Limb (tissue), 2 donors: ENCODE measurements around the gene FBXO42.

ENCODE experiments used
- DNase-seq, 2 donors: peaks; one replicate each; pipeline ENCODE4 v3.0.0-alpha.2; 2016; ENCODE audit errors: extremely low spot score in 2 of 2

FBXO42 gene

GRCh38 chr1:16326833-16327404, 25.4 kb downstream of the FBXO42 start:
- no peak for DNase-seq

- peak in 1 of 2 donors; percentile 33 for DNase-seq
Measured at GRCh38 chr1:16324456-16324890, 27.8 kb downstream of the FBXO42 start.

GRCh38 chr1:16321176-16321867, 31.0 kb downstream of the FBXO42 start:
- DNase-seq = no peak

GRCh38 chr1:16318555-16318954, 33.7 kb downstream of the FBXO42 start:
- no peak for DNase-seq

- no peak for DNase-seq
Measured at GRCh38 chr1:16315437-16315836, 36.8 kb downstream of the FBXO42 start.

- no peak for DNase-seq
Measured at GRCh38 chr1:16307222-16307621, 45.1 kb downstream of the FBXO42 start.

- no peak for DNase-seq
Measured at GRCh38 chr1:16302709-16303627, 49.3 kb downstream of the FBXO42 start.

- no peak for DNase-seq
Measured at GRCh38 chr1:16300436-16300835, 51.8 kb downstream of the FBXO42 start.

- no peak for DNase-seq
Measured at GRCh38 chr1:16298653-16299052, 53.6 kb downstream of the FBXO42 start.

GRCh38 chr1:16296643-16297042, 55.6 kb downstream of the FBXO42 start:
- DNase-seq = no peak

- DNase-seq = no peak
Measured at GRCh38 chr1:16294219-16295212, 57.8 kb downstream of the FBXO42 start.

- DNase-seq = no peak
Measured at GRCh38 chr1:16293538-16293937, 58.7 kb downstream of the FBXO42 start.

- no peak for DNase-seq
Measured at GRCh38 chr1:16292739-16293138, 59.5 kb downstream of the FBXO42 start.

GRCh38 chr1:16289959-16290358, 62.3 kb downstream of the FBXO42 start:
- DNase-seq = no peak

- DNase-seq = no peak
Measured at GRCh38 chr1:16286122-16286521, 66.2 kb downstream of the FBXO42 start.

GRCh38 chr1:16281765-16282164, 70.5 kb downstream of the FBXO42 start:
- DNase-seq = no peak

- no peak for DNase-seq
Measured at GRCh38 chr1:16279186-16279585, 73.1 kb downstream of the FBXO42 start.

GRCh38 chr1:16276302-16277030, 75.8 kb downstream of the FBXO42 start:
- DNase-seq = no peak

- no peak for DNase-seq
Measured at GRCh38 chr1:16275591-16275990, 76.7 kb downstream of the FBXO42 start.

GRCh38 chr1:16267690-16268180, 84.5 kb downstream of the FBXO42 start:
- DNase-seq = no peak
